Upper lobe of left lung (tissue), 6 donors: Measurements from ENCODE around the gene NRM. TPM values are rescaled to one million over a fixed set of nuclear protein-coding genes. Genes with fewer than 3 reads are reported as not detected.
A peak's percentile ranks its signal among the peaks of the same experiment; 100 is the strongest.
"Not testable (repeated sequence)": the region's sequence is repeated elsewhere in the genome, so short reads cannot be mapped to it uniquely, and the experiment has no call there.

Source experiments
- ATAC-seq, 2 donors: fragments of 200-7000 bp; cut with Tn5 transposase; one replicate each; pipeline ENCODE4 v1.9.1; 2022; ENCODE audit warnings: mild to moderate bottlenecking in 2 of 2, moderate library complexity in 2 of 2; ENCODE audit not compliant: low FRiP score in 2 of 2
- DNase-seq, 2 donors: peaks; one replicate each; pipeline ENCODE4 v3.0.0-alpha.2; 2019 to 2020
- H3K27ac ChIP-seq, 4 donors: fragments of 200-600 bp; sonication (generic); one replicate each; pipeline ENCODE4 v1.5.1; 2016 to 2019
- H3K27me3 ChIP-seq, 4 donors: fragments of 200-600 bp; sonication (generic); one replicate each; pipeline ENCODE4 v1.5.1; 2017 to 2019
- H3K36me3 ChIP-seq, 4 donors: fragments of 200-600 bp; sonication (generic); one replicate each; pipeline ENCODE4 v1.5.1; 2016 to 2019
- H3K4me1 ChIP-seq, 4 donors: fragments of 200-600 bp; sonication (generic); one replicate each; pipeline ENCODE4 v1.5.1; 2018 to 2019
- H3K4me3 ChIP-seq, 4 donors: fragments of 200-600 bp; sonication (generic); one replicate each; pipeline ENCODE4 v1.5.1; 2017 to 2019; ENCODE audit warnings: mild to moderate bottlenecking in 2 of 4, moderate library complexity in 1 of 4
- H3K9me3 ChIP-seq, 4 donors: fragments of 200-600 bp; sonication (generic); one replicate each; pipeline ENCODE4 v1.5.1; 2018 to 2019
- CTCF ChIP-seq, 6 experiments: fragments of 450-650 bp in 4 of 6; fragments of 200-600 bp in 2 of 6; sonication (generic) in 2 of 6; IDR thresholded peaks; one replicate each; pipeline ENCODE4 v1.5.1; 2016 to 2019; ENCODE audit warnings: antibody characterized with exemption in 6 of 6
- EP300 ChIP-seq, 4 donors: sonication (generic); formaldehyde crosslinking; IDR thresholded peaks; one replicate each; pipeline ENCODE4 v1.5.1; 2017; ENCODE audit warnings: antibody characterized with exemption in 4 of 4, control low read depth in 2 of 4
- POLR2A ChIP-seq, 4 donors: fragments of 450-650 bp; IDR thresholded peaks; one replicate each; pipeline ENCODE4 v1.5.1; 2016 to 2017; ENCODE audit warnings: antibody characterized with exemption in 4 of 4, mild to moderate bottlenecking in 2 of 4
- POLR2AphosphoS5 ChIP-seq, 2 donors: sonication (generic); formaldehyde crosslinking; IDR thresholded peaks; one replicate each; pipeline ENCODE4 v1.5.1; 2017; ENCODE audit warnings: antibody characterized with exemption in 2 of 2
- WGBS, 2 donors: methylation state at CpG; one replicate each; pipeline ENCODE4 v1.1.5; 2017 to 2018; 5-methylcytosine and 5-hydroxymethylcytosine counted together
- total RNA-seq, 6 donors: library from RNA; depleted of rRNA in 4 of 6; stranded (reverse); fragments of >200 nt in 4 of 6; gene quantifications; one replicate each; pipeline versions ENCODE4 v1.1.0 to v1.2.1, GENCODE V29; 2016 to 2021
- donor health status: DM: no; HTN: no; CAD: no; lungs with moderate emphysema.
- donor health status: DM: no; HTN: yes; CAD: no; lungs with severe emphysema.

NRM gene
- total RNA-seq, 6 donors from 2014 or later = 3.3 to 13.4 (median 7.2) TPM

- peak in 1 of 2 donors; percentile 82 for DNase-seq
- peaks cover 24 to 54% (median 39%) of the 10 kb centered on the region in 4 donors for H3K36me3 ChIP-seq
- WGBS, 2 donors = 15 to 20% methylated on average over 21 to 27 of the region's 27 CpGs
- TF ChIP-seq POLR2AphosphoS5 (IDR thresholded peaks at IDR 0.05) (peak in 1 of 2 donors; percentile 67), EP300 (IDR thresholded peaks at IDR 0.05) (no peak), CTCF (IDR thresholded peaks at IDR 0.05) (peak; percentile 93 to 97 (median 94))
- H3K9me3 ChIP-seq = no peaks in the 10 kb centered on the region
- H3K4me3 ChIP-seq = peak overlapping the region in 3 of 4 donors; percentile 64 to 87 (median 77)
- ATAC-seq = peak; percentile 57 to 72
- no peaks in the 10 kb centered on the region for H3K27me3 ChIP-seq
- H3K27ac ChIP-seq = peak overlapping the region; percentile 91 to 95 (median 92)
- peaks cover 32 to 62% (median 51%) of the 10 kb centered on the region in 4 donors for H3K4me1 ChIP-seq
These were observed 31.7 kb upstream of the NRM start for GRCh38 chr6:30722280-30723112.

- H3K4me1 ChIP-seq = peaks cover 32 to 62% (median 51%) of the 10 kb centered on the region in 4 donors
These were observed 31.2 kb upstream of the NRM start for GRCh38 chr6:30722025-30722279.

GRCh38 chr6:30721198-30722024 lies 30.6 kb upstream of the NRM start:
- TF ChIP-seq POLR2A (IDR thresholded peaks at IDR 0.05) = peak in 2 of 4 donors; percentile 29 to 69
- TF ChIP-seq EP300 (IDR thresholded peaks at IDR 0.05) = no peak
- TF ChIP-seq CTCF (IDR thresholded peaks at IDR 0.05) = peak; percentile 22 to 79 (median 72)
- peak; percentile 46 to 55 for TF ChIP-seq POLR2AphosphoS5 (IDR thresholded peaks at IDR 0.05)
- H3K4me1 ChIP-seq = peaks cover 36 to 67% (median 55%) of the 10 kb centered on the region in 4 donors

More at GRCh38 chr6:30722025-30722279, 31.2 kb upstream of the NRM start:
- H3K4me3 ChIP-seq = peak overlapping the region; percentile 64 to 87 (median 72)
- not testable (repeated sequence) for H3K27me3 ChIP-seq, H3K9me3 ChIP-seq, ATAC-seq
- peak overlapping the region; percentile 91 to 95 (median 92) for H3K27ac ChIP-seq
- WGBS, 2 donors = 9 to 12% methylated on average over 10 of the region's 10 CpGs
- peaks cover 24 to 49% (median 34%) of the 10 kb centered on the region in 4 donors for H3K36me3 ChIP-seq
- DNase-seq = peak in 1 of 2 donors; percentile 40

GRCh38 chr6:30720738-30721197 lies 30.0 kb upstream of the NRM start:
- peak overlapping the region; percentile 91 to 95 (median 92) for H3K27ac ChIP-seq
- TF ChIP-seq CTCF (IDR thresholded peaks at IDR 0.05) (no peak), POLR2AphosphoS5 (IDR thresholded peaks at IDR 0.05) (peak in 1 of 2 donors; percentile 26), POLR2A (IDR thresholded peaks at IDR 0.05) (no peak), EP300 (IDR thresholded peaks at IDR 0.05) (no peak)
- no peaks in the 10 kb centered on the region for H3K27me3 ChIP-seq
- peak; percentile 24 to 31 for ATAC-seq
- H3K36me3 ChIP-seq = peaks cover 24 to 37% (median 29%) of the 10 kb centered on the region in 4 donors
- H3K4me1 ChIP-seq = peaks cover 41 to 68% (median 60%) of the 10 kb centered on the region in 4 donors
- WGBS, 2 donors = 0 to 1% methylated on average over 25 to 27 of the region's 29 CpGs
- H3K4me3 ChIP-seq = peak overlapping the region; percentile 64 to 87 (median 76)
- DNase-seq = peak; percentile 87 to 91
- H3K9me3 ChIP-seq = no peaks in the 10 kb centered on the region

More at GRCh38 chr6:30721198-30722024, 30.6 kb upstream of the NRM start:
- ATAC-seq (peak; percentile 86), DNase-seq (peak; percentile 91 to 99)
- H3K9me3 ChIP-seq = no peaks in the 10 kb centered on the region
- H3K36me3 ChIP-seq = peaks cover 24 to 43% (median 32%) of the 10 kb centered on the region in 4 donors
- peak overlapping the region; percentile 64 to 87 (median 76) for H3K4me3 ChIP-seq
- 2 to 4% methylated on average over 27 to 65 of the region's 71 CpGs for WGBS, 2 donors
- H3K27me3 ChIP-seq = no peaks in the 10 kb centered on the region
- peak overlapping the region; percentile 91 to 95 (median 92) for H3K27ac ChIP-seq
